OCI-LY7 (cell line): ENCODE data around the gene SFT2D1. TPM values are rescaled to one million over a fixed set of nuclear protein-coding genes. Genes with fewer than 3 reads are reported as not detected.

Experiments
- BruUV-seq: library from RNA; stranded (reverse); fragments of 400-500 nt; replicated peaks from 2 replicates; lab custom pipeline; 2021; lab: Mats Ljungman, UMichigan
- CTCF ChIA-PET: fragments of 300-600 bp; sonication (Branson Sonifier 250); formaldehyde crosslinking; loops from one replicate; lab custom pipeline; 2022; ENCODE audit warnings: antibody characterized with exemption; ENCODE audit not compliant: unreplicated experiment; lab: Charles Lee
- POLR2A ChIA-PET: fragments of 300-600 bp; sonication (Branson Sonifier 250); formaldehyde crosslinking; loops from one replicate; lab custom pipeline; 2022; ENCODE audit warnings: antibody characterized with exemption; lab: Charles Lee
- DNase-seq: peaks from one replicate; pipeline ENCODE4 v3.0.0-alpha.2; 2015; ENCODE audit warnings: low spot score
- H2AFZ ChIP-seq: fragments of 200-600 bp; sonication (generic), shearing (Covaris generic); 2 replicates; pipeline ENCODE4 v1.6.1; 2014; ENCODE audit warnings: mild to moderate bottlenecking, antibody characterized with exemption, low read length, moderate library complexity
- H3K27ac ChIP-seq: fragments of 200-600 bp; sonication (generic); 2 replicates; pipeline ENCODE4 v1.5.1; 2014; ENCODE audit warnings: mixed run types, low read depth, mild to moderate bottlenecking, moderate library complexity, low read length, inconsistent platforms; ENCODE audit not compliant: poor library complexity, severe bottlenecking
- H3K36me3 ChIP-seq: fragments of 200-600 bp; sonication (generic); 2 replicates; pipeline ENCODE4 v1.6.1; 2014; ENCODE audit warnings: mild to moderate bottlenecking, antibody characterized with exemption, low read length, moderate library complexity, mixed read lengths; ENCODE audit not compliant: insufficient read depth
- H3K4me1 ChIP-seq: fragments of 200-600 bp; sonication (generic); 2 replicates; pipeline ENCODE4 v1.5.1; 2014; ENCODE audit warnings: mild to moderate bottlenecking, low read length; ENCODE audit not compliant: insufficient read depth, poor library complexity, severe bottlenecking
- H3K4me2 ChIP-seq: fragments of 200-600 bp; sonication (generic); 2 replicates; pipeline ENCODE4 v1.6.1; 2014; ENCODE audit warnings: mild to moderate bottlenecking, low read length
- H3K4me3 ChIP-seq: fragments of 200-600 bp; sonication (generic); 2 replicates; pipeline ENCODE4 v1.5.1; 2014; ENCODE audit warnings: mild to moderate bottlenecking, low read depth, low read length; ENCODE audit not compliant: poor library complexity, severe bottlenecking
- H3K79me2 ChIP-seq: fragments of 200-600 bp; sonication (generic); 2 replicates; pipeline ENCODE4 v1.6.1; 2016; ENCODE audit warnings: low read depth, mild to moderate bottlenecking, low read length, moderate library complexity, mixed read lengths; ENCODE audit not compliant: insufficient read depth
- H3K9me2 ChIP-seq: fragments of 200-600 bp; sonication (generic); 2 replicates; pipeline ENCODE4 v1.6.1; 2016; ENCODE audit warnings: mild to moderate bottlenecking, low read length, mixed read lengths; ENCODE audit not compliant: insufficient read depth
- H3K9me3 ChIP-seq: fragments of 200-600 bp; sonication (generic); 2 replicates; pipeline ENCODE4 v1.6.1; 2014; ENCODE audit warnings: mild to moderate bottlenecking, mixed run types, low read length, mixed read lengths
- H4K20me1 ChIP-seq: fragments of 200-600 bp; sonication (generic); 2 replicates; pipeline ENCODE4 v1.6.1; 2014; ENCODE audit warnings: mild to moderate bottlenecking, antibody characterized with exemption, low read length, moderate library complexity, mixed read lengths; ENCODE audit not compliant: insufficient read depth
- EZH2phosphoT487 ChIP-seq: fragments of 200-600 bp; sonication (generic); IDR thresholded peaks from 2 replicates; pipeline ENCODE4 v1.6.1; 2018; ENCODE audit warnings: low read depth, borderline replicate concordance, mild to moderate bottlenecking, mixed run types, antibody characterized with exemption, low read length, moderate library complexity, mixed read lengths
- intact Hi-C: fragments of 100-400 bp; cut with micrococcal nuclease; formaldehyde crosslinking; loops from one replicate; pipeline ENCODE4 v1.10.0; 2022; ENCODE audit not compliant: unreplicated experiment
- total RNA-seq, 2 experiments: library from RNA; depleted of rRNA in 1 of 2; stranded (reverse); fragments of >200 nt in 1 of 2; shearing (Covaris generic) in 1 of 2; gene quantifications; 2 replicates each; pipeline ENCODE4 v1.2.3, GENCODE V29; 2014 to 2022
- TF ChIP-seq, protein P1 (sequence below): fragments of 200-600 bp; sonication (generic); conservative IDR thresholded peaks from 2 replicates; pipeline ENCODE4 v1.5.1; 2014; ENCODE audit warnings: mild to moderate bottlenecking, antibody characterized with exemption, low read length, moderate library complexity, mixed read lengths

The SFT2D1 gene
- total RNA-seq, 2 experiments from 2014 or later: 43.4 to 63.9 TPM

DNA sequence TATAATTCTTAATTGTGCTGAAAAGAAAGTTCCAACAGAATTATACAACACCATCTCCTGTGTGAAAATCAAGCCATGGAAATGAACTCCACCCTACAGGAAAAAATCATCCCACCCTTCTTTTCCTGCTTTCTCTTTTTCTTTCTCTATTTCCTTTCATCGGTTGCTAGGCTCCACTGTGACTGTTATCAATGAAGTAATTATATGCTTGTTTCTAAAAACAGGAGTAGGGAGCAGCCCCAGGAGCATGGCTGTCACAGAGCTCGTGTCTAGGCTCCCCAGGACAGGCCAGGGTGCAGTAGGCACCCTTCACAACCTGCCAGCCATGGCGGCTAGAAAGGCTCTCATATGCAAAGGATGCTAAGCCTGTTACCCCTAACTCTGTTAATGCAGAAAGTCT, 27.4 kb upstream of the SFT2D1 start:
- Histone ChIP-seq H3K4me3 (no peak overlapping the region), H3K36me3 (peaks cover 11% of the 10 kb centered on the region), H3K4me2 (no peak overlapping the region), H4K20me1 (no peaks in the 10 kb centered on the region), H3K4me1 (no peaks in the 10 kb centered on the region), H3K9me3 (no peaks in the 10 kb centered on the region), H2AFZ (no peak overlapping the region), H3K79me2 (no peaks in the 10 kb centered on the region), H3K9me2 (no peaks in the 10 kb centered on the region), H3K27ac (no peak overlapping the region)
- no TSS peak for BruUV-seq
- ChIA-PET POLR2A (no interaction called here), CTCF (no interaction called here)
- TF ChIP-seq, protein P1, sequence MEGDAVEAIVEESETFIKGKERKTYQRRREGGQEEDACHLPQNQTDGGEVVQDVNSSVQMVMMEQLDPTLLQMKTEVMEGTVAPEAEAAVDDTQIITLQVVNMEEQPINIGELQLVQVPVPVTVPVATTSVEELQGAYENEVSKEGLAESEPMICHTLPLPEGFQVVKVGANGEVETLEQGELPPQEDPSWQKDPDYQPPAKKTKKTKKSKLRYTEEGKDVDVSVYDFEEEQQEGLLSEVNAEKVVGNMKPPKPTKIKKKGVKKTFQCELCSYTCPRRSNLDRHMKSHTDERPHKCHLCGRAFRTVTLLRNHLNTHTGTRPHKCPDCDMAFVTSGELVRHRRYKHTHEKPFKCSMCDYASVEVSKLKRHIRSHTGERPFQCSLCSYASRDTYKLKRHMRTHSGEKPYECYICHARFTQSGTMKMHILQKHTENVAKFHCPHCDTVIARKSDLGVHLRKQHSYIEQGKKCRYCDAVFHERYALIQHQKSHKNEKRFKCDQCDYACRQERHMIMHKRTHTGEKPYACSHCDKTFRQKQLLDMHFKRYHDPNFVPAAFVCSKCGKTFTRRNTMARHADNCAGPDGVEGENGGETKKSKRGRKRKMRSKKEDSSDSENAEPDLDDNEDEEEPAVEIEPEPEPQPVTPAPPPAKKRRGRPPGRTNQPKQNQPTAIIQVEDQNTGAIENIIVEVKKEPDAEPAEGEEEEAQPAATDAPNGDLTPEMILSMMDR: no peak
- TF ChIP-seq EZH2phosphoT487: no peak
- intact Hi-C loops: no loop called here
- no peak for DNase-seq

DNA sequence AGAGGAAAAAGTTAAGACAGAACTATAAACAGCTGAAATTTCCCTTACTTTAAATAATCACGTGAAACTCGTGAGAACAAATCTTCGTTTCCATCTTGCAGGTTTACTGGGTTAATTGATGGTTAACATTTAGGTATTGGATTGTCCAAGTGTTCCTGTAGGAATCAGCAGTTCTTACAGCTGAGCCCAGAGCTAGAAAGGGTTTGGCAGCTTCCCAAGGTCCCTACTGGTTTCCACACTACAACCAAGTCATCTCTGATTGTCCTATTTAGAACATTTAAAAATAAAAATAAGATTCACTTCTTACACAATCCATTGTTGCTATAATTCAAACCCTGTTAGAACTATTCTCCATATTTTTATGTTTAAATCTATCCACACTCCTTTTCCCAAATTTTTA, 24.6 kb upstream of the SFT2D1 start:
- intact Hi-C loops: no loop called here
- no peaks in the 10 kb centered on the region for H3K9me3 ChIP-seq
- TF ChIP-seq, protein P1: no peak
- TF ChIP-seq EZH2phosphoT487: no peak
- ChIA-PET POLR2A (interaction anchor here (0.7 to 1.7 kb wide), 3 partner anchors 9 to 116 kb away, joined by 3 to 9 read pairs (median 4); no protein-coding TSS in a partner anchor), CTCF (interaction anchor here (0.6 kb wide), 1 partner anchor 172 kb away, joined by 3 read pairs; no protein-coding TSS in a partner anchor)
- peaks cover 26% of the 10 kb centered on the region for H3K36me3 ChIP-seq
- no peaks in the 10 kb centered on the region for H3K79me2 ChIP-seq
- no peaks in the 10 kb centered on the region for H3K9me2 ChIP-seq
- no peak overlapping the region for H3K4me3 ChIP-seq
- H2AFZ ChIP-seq: no peak overlapping the region
- H4K20me1 ChIP-seq: no peaks in the 10 kb centered on the region
- H3K4me2 ChIP-seq: no peak overlapping the region
- DNase-seq: no peak
- H3K27ac ChIP-seq: no peak overlapping the region
- no TSS peak for BruUV-seq
- no peaks in the 10 kb centered on the region for H3K4me1 ChIP-seq

DNA sequence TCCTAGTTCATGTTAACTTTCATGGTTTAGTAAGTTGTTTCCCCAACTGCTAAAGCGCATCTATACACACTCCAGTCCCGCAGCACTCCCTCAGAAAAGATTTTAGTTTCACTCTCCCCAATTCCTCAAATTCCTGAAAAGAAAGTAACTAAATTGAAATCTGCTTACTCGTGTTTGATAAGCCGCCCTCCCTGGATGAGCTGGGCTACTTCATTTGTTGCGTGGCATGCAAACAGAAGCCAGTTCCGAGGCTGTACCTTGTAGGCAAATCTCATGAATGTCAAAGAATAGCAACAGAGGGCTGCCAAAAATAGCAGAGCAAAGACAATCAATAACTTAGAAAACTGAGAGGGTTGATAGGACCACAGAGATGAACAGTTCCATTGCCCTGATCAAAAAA, 23.5 kb upstream of the SFT2D1 start:
- no peak overlapping the region for H2AFZ ChIP-seq
- BruUV-seq: no TSS peak
- CTCF ChIA-PET: no interaction called here

More for the DNA sequence above, 23.5 kb upstream of the SFT2D1 start:
- no peak overlapping the region for H3K4me2 ChIP-seq
- intact Hi-C loops: no loop called here
- peaks cover 26% of the 10 kb centered on the region for H3K36me3 ChIP-seq
- TF ChIP-seq EZH2phosphoT487: no peak
- TF ChIP-seq, protein P1: no peak
- no peaks in the 10 kb centered on the region for H4K20me1 ChIP-seq
- no peaks in the 10 kb centered on the region for H3K9me3 ChIP-seq
- POLR2A ChIA-PET: interaction anchor here (1.7 kb wide), 1 partner anchor 12 kb away, joined by 9 read pairs; no protein-coding TSS in a partner anchor
- no peaks in the 10 kb centered on the region for H3K79me2 ChIP-seq
- H3K27ac ChIP-seq: no peak overlapping the region
- no peaks in the 10 kb centered on the region for H3K4me1 ChIP-seq
- DNase-seq: no peak
- H3K9me2 ChIP-seq: no peaks in the 10 kb centered on the region
- H3K4me3 ChIP-seq: no peak overlapping the region
